K562 (cell line): ENCODE data around the gene CSF2. TPM values are rescaled to one million over a fixed set of nuclear protein-coding genes. Genes with fewer than 3 reads are reported as not detected.
A peak's percentile ranks its signal among the peaks of the same experiment; 100 is the strongest.

ENCODE experiments used
- ATF7 ChIP-seq: fragments of 450-650 bp; IDR thresholded peaks from 2 replicates; pipeline ENCODE4 v1.7.1; 2014; ENCODE audit warnings: mild to moderate bottlenecking, moderate library complexity
- BHLHE40 ChIP-seq: IDR thresholded peaks from 2 replicates; pipeline ENCODE4 v1.6.1; 2011; ENCODE audit warnings: low read length, improper control_type of control experiment
- CC2D1A ChIP-seq: fragments of 450-650 bp; IDR thresholded peaks from 2 replicates; pipeline ENCODE4 v1.6.1; 2017; ENCODE audit warnings: mild to moderate bottlenecking
- ELF4 ChIP-seq: fragments of 450-650 bp; formaldehyde crosslinking; IDR thresholded peaks from 2 replicates; pipeline ENCODE4 v1.4.0; 2022; ENCODE audit warnings: missing genetic modification characterization
- KAT2B ChIP-seq: IDR thresholded peaks from one replicate; pipeline ENCODE4 v1.6.1; 2012; ENCODE audit warnings: low read depth, mild to moderate bottlenecking, control low read depth, inconsistent platforms, low read length, moderate library complexity
- MTA3 ChIP-seq: fragments of 450-650 bp; formaldehyde crosslinking; IDR thresholded peaks from 2 replicates; pipeline ENCODE4 v1.6.1; 2017; ENCODE audit warnings: mild to moderate bottlenecking, borderline replicate concordance
- NR2C2 ChIP-seq, 2 experiments: fragments of 200-800 bp in 1 of 2; sonication (Bioruptor generic) in 1 of 2; sonication (generic) in 1 of 2; formaldehyde crosslinking in 1 of 2; IDR thresholded peaks; 2 replicates each; pipeline versions ENCODE4 v1.6.1 to v1.8.0; 2016 to 2022; ENCODE audit warnings: mild to moderate bottlenecking in 1 of 2, missing compliant biosample characterization in 1 of 2, missing genetic modification characterization in 1 of 2, missing genetic modification reagents in 1 of 2
- RUNX1 ChIP-seq: sonication (generic); IDR thresholded peaks from 2 replicates; pipeline ENCODE4 v1.6.1; 2016; ENCODE audit warnings: antibody characterized with exemption, low read depth
- TEAD4 ChIP-seq, 2 experiments: sonication (generic) in 1 of 2; formaldehyde crosslinking in 1 of 2; IDR thresholded peaks; 2 replicates each; pipeline versions ENCODE4 v1.6.1 to v1.8.0; 2012 to 2022; ENCODE audit warnings: borderline replicate concordance in 1 of 2, inconsistent platforms in 1 of 2, low read length in 1 of 2, mild to moderate bottlenecking in 1 of 2, missing genetic modification reagents in 1 of 2
- USF1 ChIP-seq: sonication (generic); formaldehyde crosslinking; IDR thresholded peaks from 2 replicates; pipeline ENCODE4 v1.9.0; 2022; ENCODE audit warnings: mild to moderate bottlenecking, missing genetic modification reagents
- ZNF140 ChIP-seq: fragments of 250-450 bp; sonication (Bioruptor Pico); IDR thresholded peaks from 2 replicates; pipeline ENCODE4 v1.8.0; 2021; ENCODE audit warnings: moderate library complexity, mild to moderate bottlenecking, inconsistent platforms
- ZNF324 ChIP-seq: fragments of 250-450 bp; sonication (Bioruptor Pico); IDR thresholded peaks from 2 replicates; pipeline ENCODE4 v1.4.0; 2020; ENCODE audit warnings: mild to moderate bottlenecking
- ZNF518B ChIP-seq: fragments of 250-450 bp; sonication (Bioruptor Pico); IDR thresholded peaks from 2 replicates; pipeline ENCODE4 v1.5.0; 2021; ENCODE audit warnings: mild to moderate bottlenecking, moderate library complexity
- ZNF780A ChIP-seq: fragments of 250-450 bp; sonication (Bioruptor Pico); IDR thresholded peaks from 2 replicates; pipeline ENCODE4 v1.5.0; 2021; ENCODE audit warnings: mild to moderate bottlenecking
- polyA plus RNA-seq, 8 experiments: library from polyadenylated mRNA; depleted of rRNA in 4 of 8; stranded (reverse) in 5 of 8; unstranded in 3 of 8; fragments of >200 nt; fragmentation: Nextera tagmentation in 2 of 8; fragmentation: Illumina TruSeq in 1 of 8; extraction: Ambion mirVana in 2 of 8; extraction: Trizol in 1 of 8; gene quantifications; 2 replicates each; pipeline versions ENCODE4 v1.2.1 to v1.2.3, GENCODE V29; 2011 to 2014; ENCODE audit warnings: inconsistent platforms in 1 of 8, missing spikeins in 1 of 8
- total RNA-seq, 7 experiments: library from RNA; depleted of rRNA in 6 of 7; stranded (reverse); fragments of >200 nt in 6 of 7; fragmentation: Illumina TruSeq in 2 of 7; extraction: Trizol in 2 of 7; gene quantifications; 2 replicates each; pipeline versions ENCODE4 v1.2.1 to v1.2.3, GENCODE V29; 2011 to 2021; ENCODE audit warnings: low replicate concordance in 1 of 7
- TF ChIP-seq, protein P1 (sequence below), 2 experiments: fragments of 250-450 bp in 1 of 2; fragments of 450-650 bp in 1 of 2; sonication (Bioruptor Pico) in 1 of 2; IDR thresholded peaks; 2 replicates each; pipeline versions ENCODE4 v1.6.1 to v1.8.0; 2016 to 2021; ENCODE audit warnings: mild to moderate bottlenecking in 2 of 2, moderate library complexity in 2 of 2, missing compliant biosample characterization in 1 of 2, missing genetic modification characterization in 1 of 2
- TF ChIP-seq, protein P2 (sequence below): fragments of 200-800 bp; sonication (Bioruptor generic); IDR thresholded peaks from 2 replicates; pipeline ENCODE4 v1.6.1; 2017; ENCODE audit warnings: missing genetic modification characterization, missing compliant biosample characterization
- TF ChIP-seq, protein P3 (sequence below), 3 experiments: fragments of 200-800 bp in 1 of 3; sonication (Bioruptor generic) in 1 of 3; sonication (generic) in 1 of 3; formaldehyde crosslinking in 1 of 3; IDR thresholded peaks; 2 replicates each; pipeline versions ENCODE4 v1.6.1 to v1.8.0; 2016 to 2022; ENCODE audit warnings: mild to moderate bottlenecking in 2 of 3, missing compliant biosample characterization in 2 of 3, missing genetic modification characterization in 2 of 3, missing genetic modification reagents in 1 of 3

Gene CSF2
- total and polyA plus RNA-seq, 9 of the 15 experiments (the other 6 are each of a cell fraction or from before 2014, with no cell fraction given): 0.25 to 0.29 TPM; not detected in 7

DNA sequence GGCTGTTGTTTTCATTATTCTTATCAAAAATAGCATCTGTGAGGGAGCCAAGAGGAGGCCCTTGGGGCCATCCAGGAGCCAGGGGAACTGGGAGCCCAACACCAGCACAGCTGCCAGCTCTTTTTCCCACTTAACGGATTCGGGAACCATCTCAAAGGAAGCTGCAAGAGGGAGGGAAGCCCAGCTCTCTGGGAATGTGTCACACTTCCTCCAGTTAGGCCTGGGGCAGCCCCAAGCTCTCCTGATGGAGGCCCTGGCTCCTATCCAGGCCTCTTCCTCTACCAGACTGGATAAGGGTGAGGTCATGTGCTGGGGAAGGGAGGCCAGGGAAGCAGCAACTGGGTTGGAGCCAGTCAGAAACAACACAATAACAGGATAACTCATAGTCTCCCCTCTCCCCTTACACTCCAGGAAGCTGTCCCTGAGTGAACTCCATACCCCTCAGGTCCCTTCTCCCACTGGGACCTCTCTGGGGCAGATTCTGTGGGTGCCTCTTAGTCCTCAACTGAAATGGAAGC is 12.7 kb downstream of the CSF2 start (continued):
- TF ChIP-seq TEAD4 (IDR thresholded peaks at IDR 0.05; ENCODE audit: low read length) (no peak), TEAD4 (CRISPR knock-in tag; IDR thresholded peaks at IDR 0.05; ENCODE audit: borderline replicate concordance) (no peak), ZNF780A (no peak), MTA3 (peak; percentile 61; the same call in 1 of the 2 replicates), BHLHE40 (peak; percentile 49), ELF4 (CRISPR knock-in tag) (no peak), ATF7 (peak; percentile 85), ZNF324 (CRISPR knock-in tag) (no peak), ZNF518B (CRISPR knock-in tag) (no peak), ZNF140 (CRISPR knock-in tag) (no peak), CC2D1A (no peak), RUNX1 (no peak), NR2C2 (CRISPR knock-in tag; IDR thresholded peaks at IDR 0.05) (no peak), NR2C2 (tag; IDR thresholded peaks at IDR 0.05) (peak; percentile 80), USF1 (CRISPR knock-in tag) (peak; percentile 52), KAT2B (peak; percentile 19)
- TF ChIP-seq, protein P1, sequence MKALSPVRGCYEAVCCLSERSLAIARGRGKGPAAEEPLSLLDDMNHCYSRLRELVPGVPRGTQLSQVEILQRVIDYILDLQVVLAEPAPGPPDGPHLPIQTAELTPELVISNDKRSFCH (CRISPR knock-in tag; IDR thresholded peaks at IDR 0.05): no peak
- TF ChIP-seq, protein P1 (tag; IDR thresholded peaks at IDR 0.05): 0 out of 2 replicates have a peak, but pooled peaks have one; percentile 35
- TF ChIP-seq, protein P2, sequence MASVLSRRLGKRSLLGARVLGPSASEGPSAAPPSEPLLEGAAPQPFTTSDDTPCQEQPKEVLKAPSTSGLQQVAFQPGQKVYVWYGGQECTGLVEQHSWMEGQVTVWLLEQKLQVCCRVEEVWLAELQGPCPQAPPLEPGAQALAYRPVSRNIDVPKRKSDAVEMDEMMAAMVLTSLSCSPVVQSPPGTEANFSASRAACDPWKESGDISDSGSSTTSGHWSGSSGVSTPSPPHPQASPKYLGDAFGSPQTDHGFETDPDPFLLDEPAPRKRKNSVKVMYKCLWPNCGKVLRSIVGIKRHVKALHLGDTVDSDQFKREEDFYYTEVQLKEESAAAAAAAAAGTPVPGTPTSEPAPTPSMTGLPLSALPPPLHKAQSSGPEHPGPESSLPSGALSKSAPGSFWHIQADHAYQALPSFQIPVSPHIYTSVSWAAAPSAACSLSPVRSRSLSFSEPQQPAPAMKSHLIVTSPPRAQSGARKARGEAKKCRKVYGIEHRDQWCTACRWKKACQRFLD (CRISPR knock-in tag): peak; percentile 69; the same call in 1 of the 2 replicates
- TF ChIP-seq, protein P3, sequence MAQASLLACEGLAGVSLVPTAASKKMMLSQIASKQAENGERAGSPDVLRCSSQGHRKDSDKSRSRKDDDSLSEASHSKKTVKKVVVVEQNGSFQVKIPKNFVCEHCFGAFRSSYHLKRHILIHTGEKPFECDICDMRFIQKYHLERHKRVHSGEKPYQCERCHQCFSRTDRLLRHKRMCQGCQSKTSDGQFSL (CRISPR knock-in tag; IDR thresholded peaks at IDR 0.05): no peak
- TF ChIP-seq, protein P3 (tag; IDR thresholded peaks at IDR 0.05): 0 out of 4 replicates have a peak, but pooled peaks of 1 of the 2 experiments have one; percentile 16
